ENCODE results near the gene EREG. TPM values are rescaled to one million over a fixed set of nuclear protein-coding genes. Genes with fewer than 3 reads are reported as not detected.

The EREG gene
- total and polyA plus RNA-seq, 2 of the 8 experiments (the other 6 are each of a cell fraction or from before 2014, with no cell fraction given) = not detected

DNA sequence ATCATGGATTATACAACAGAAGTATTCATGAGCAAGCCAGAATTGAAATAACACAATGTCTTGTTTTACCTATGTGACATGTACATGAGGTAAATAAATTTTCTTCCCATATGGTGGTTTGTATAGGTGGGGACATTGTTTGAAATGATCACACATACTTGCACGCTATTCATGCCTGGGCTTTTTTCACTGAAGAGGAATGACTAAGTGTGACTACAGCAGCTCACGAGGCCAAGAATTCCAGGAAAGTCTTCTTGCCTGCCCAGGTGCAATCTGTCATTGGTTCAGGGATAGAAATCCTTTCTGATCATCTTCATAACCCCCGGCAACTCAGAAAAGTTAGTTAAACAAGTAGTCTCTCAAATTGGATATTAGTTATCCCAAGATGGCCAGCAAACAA is 43.7 kb downstream of the EREG start:
- Histone ChIP-seq H3K9ac (replicated peaks in 1 of 4; ENCODE audit: extremely low read depth in 1 of 4, low read depth in 3 of 4, low read length in 3 of 4) (no peak overlapping the region), H3K4me3 (ENCODE audit: extremely low read depth in 1 of 4, insufficient read depth in 2 of 4, low read depth in 3 of 4, low read length in 4 of 4) (no peak overlapping the region)
- TF ChIP-seq POLR2AphosphoS5 (IDR thresholded peaks at IDR 0.05; ENCODE audit: low read depth, low read length) = no peak
- no peak for TF ChIP-seq BCL11A (IDR thresholded peaks at IDR 0.05; ENCODE audit: low read depth in 2 of 2, low read length in 2 of 2)
- no peak for TF ChIP-seq SP1 (IDR thresholded peaks at IDR 0.05; ENCODE audit: low read depth, low read length)
- TF ChIP-seq SIX5 (IDR thresholded peaks at IDR 0.05; ENCODE audit: low read depth, low read length) = no peak
- no peak for TF ChIP-seq KDM5A (IDR thresholded peaks at IDR 0.05; ENCODE audit: low read length)
- TF ChIP-seq CHD2 (IDR thresholded peaks at IDR 0.05; ENCODE audit: low read length) = no peak
- TF ChIP-seq PHF8 (conservative IDR thresholded peaks at IDR 0.05; ENCODE audit: low read depth, low read length) = no peak
- TF ChIP-seq BACH1 (IDR thresholded peaks at IDR 0.05; ENCODE audit: low read length) = no peak

More for the DNA sequence above, 43.7 kb downstream of the EREG start:
- Histone ChIP-seq H3K18ac (ENCODE audit: extremely low read depth, low read length) (no peak overlapping the region), H3K27me3 (replicated peaks in 1 of 4; ENCODE audit: control insufficient read depth in 3 of 4, extremely low read depth in 1 of 4, insufficient read depth in 3 of 4, low read length in 3 of 4) (no peaks in the 10 kb centered on the region), H3K79me1 (ENCODE audit: low read depth, low read length) (no peaks in the 10 kb centered on the region), H2BK20ac (ENCODE audit: low read length) (no peak overlapping the region), H4K20me1 (replicated peaks in 1 of 2; ENCODE audit: control insufficient read depth in 1 of 2, insufficient read depth in 2 of 2, low read length in 2 of 2) (no peaks in the 10 kb centered on the region), H3K4me1 (replicated peaks in 1 of 4; ENCODE audit: control insufficient read depth in 3 of 4, insufficient read depth in 4 of 4, low read length in 3 of 4) (0 out of 7 replicates have a peak, but pooled peaks cover 0 to 3% (median 0%) of the 10 kb centered on the region in 4 experiments), H4K8ac (ENCODE audit: extremely low read depth, insufficient read depth, low read length) (no peak overlapping the region), H3K79me2 (ENCODE audit: control insufficient read depth in 1 of 2, insufficient read depth in 2 of 2, low read length in 2 of 2) (no peaks in the 10 kb centered on the region), H3K56ac (replicated peaks; ENCODE audit: insufficient read length, low read depth, low read length) (no peak overlapping the region), H3K4ac (replicated peaks; ENCODE audit: insufficient read length, low read depth, low read length) (no peak overlapping the region), H3K14ac (ENCODE audit: insufficient read length) (no peak overlapping the region), H3K23ac (ENCODE audit: insufficient read length) (no peak overlapping the region), H2BK5ac (ENCODE audit: low read depth, low read length) (no peak overlapping the region), H3K9me3 (ENCODE audit: insufficient read depth in 2 of 2, low read depth in 1 of 2, low read length in 1 of 2) (no peaks in the 10 kb centered on the region), H2AK5ac (ENCODE audit: low read depth, low read length) (no peak overlapping the region), H2BK120ac (replicated peaks; ENCODE audit: low read depth, low read length) (no peak overlapping the region), H4K91ac (replicated peaks; ENCODE audit: insufficient read length, low read length) (no peak overlapping the region), H3K4me2 (ENCODE audit: insufficient read depth in 1 of 2, low read depth in 2 of 2, low read length in 2 of 2) (no peak overlapping the region), H2AFZ (ENCODE audit: low read length) (no peak overlapping the region), H2BK12ac (ENCODE audit: low read depth, low read length) (no peak overlapping the region), H3K36me3 (ENCODE audit: control insufficient read depth in 2 of 4, insufficient read depth in 4 of 4, low read length in 3 of 4) (peaks cover 0 to 2% (median 0%) of the 10 kb centered on the region in 4 experiments; a peak in 1 of 8 replicates), H4K5ac (ENCODE audit: insufficient read length, low read depth, low read length) (no peak overlapping the region), H3K27ac (ENCODE audit: low read depth, low read length) (no peak overlapping the region), H3K23me2 (ENCODE audit: low read depth, low read length) (no peaks in the 10 kb centered on the region; the same call in 1 of the 2 replicates), H2BK15ac (ENCODE audit: low read length) (no peak overlapping the region)
- POLR2A ChIA-PET (ENCODE audit: partially characterized antibody) = no interaction called here
- no peak for FAIRE-seq
- CTCF ChIA-PET (ENCODE audit: partially characterized antibody) = no interaction called here
- 80% methylated on average over 3 of the region's 3 CpGs; no CpG with 5 or more reads in 1 of the 2 experiments for WGBS, 2 experiments (ENCODE audit: extremely low coverage in 1 of 2, insufficient coverage in 1 of 2, insufficient read length in 1 of 2, insufficient replicate concordance in 2 of 2, low coverage in 1 of 2, low lambda C conversion rate in 2 of 2, missing lambda C conversion rate in 1 of 2)
- no peak for DNase-seq (ENCODE audit: low read depth in 1 of 2, low spot score in 2 of 2)
